H9 (cell line): Measurements from ENCODE around the gene FMO5. TPM values are rescaled to one million over a fixed set of nuclear protein-coding genes. Genes with fewer than 3 reads are reported as not detected.

Experiments used
- DNase-seq: peaks from one replicate; pipeline ENCODE4 v3.0.0-alpha.2; 2017
- H2AFZ ChIP-seq: one replicate; pipeline ENCODE4 v1.6.1; 2013; ENCODE audit warnings: mild to moderate bottlenecking, low read length, control low read depth, moderate library complexity
- H2AK5ac ChIP-seq: 2 replicates; pipeline ENCODE4 v1.6.1; 2013; ENCODE audit warnings: low read length, control low read depth, mixed read lengths; ENCODE audit not compliant: insufficient read length
- H2BK120ac ChIP-seq: one replicate; pipeline ENCODE4 v1.6.1; 2013; ENCODE audit warnings: low read depth, mild to moderate bottlenecking, low read length, control low read depth, inconsistent platforms; ENCODE audit not compliant: poor library complexity, severe bottlenecking
- H2BK12ac ChIP-seq: 2 replicates; pipeline ENCODE4 v1.6.1; 2013; ENCODE audit warnings: low read length, control low read depth, mixed read lengths, low read depth; ENCODE audit not compliant: insufficient read length
- H2BK15ac ChIP-seq: 2 replicates; pipeline ENCODE4 v1.6.1; 2013; ENCODE audit warnings: low read depth, low read length, control low read depth
- H2BK20ac ChIP-seq: one replicate; pipeline ENCODE4 v1.6.1; 2013; ENCODE audit warnings: low read depth, mild to moderate bottlenecking, low read length, control low read depth, inconsistent platforms; ENCODE audit not compliant: poor library complexity, severe bottlenecking
- H2BK5ac ChIP-seq: 2 replicates; pipeline ENCODE4 v1.6.1; 2013; ENCODE audit warnings: low read length, control low read depth, mixed read lengths; ENCODE audit not compliant: insufficient read length
- H3K14ac ChIP-seq: 2 replicates; pipeline ENCODE4 v1.6.1; 2013; ENCODE audit warnings: low read length, control low read depth; ENCODE audit not compliant: insufficient read depth
- H3K18ac ChIP-seq: 2 replicates; pipeline ENCODE4 v1.6.1; 2013; ENCODE audit warnings: low read depth, mild to moderate bottlenecking, mixed read lengths, low read length, control low read depth; ENCODE audit not compliant: insufficient read length
- H3K23ac ChIP-seq: 2 replicates; pipeline ENCODE4 v1.6.1; 2013; ENCODE audit warnings: low read length, control low read depth, mixed read lengths, low read depth; ENCODE audit not compliant: insufficient read length
- H3K23me2 ChIP-seq: 2 replicates; pipeline ENCODE4 v1.6.1; 2013; ENCODE audit warnings: low read depth, mild to moderate bottlenecking, mixed read lengths, low read length, control low read depth; ENCODE audit not compliant: insufficient read length, poor library complexity, severe bottlenecking
- H3K27ac ChIP-seq: 2 replicates; pipeline ENCODE4 v1.5.1; 2013; ENCODE audit warnings: low read length, control low read depth, mixed read lengths, low read depth; ENCODE audit not compliant: insufficient read length
- H3K27me3 ChIP-seq: 2 replicates; pipeline ENCODE4 v1.6.1; 2013; ENCODE audit warnings: low read length, control low read depth, inconsistent platforms; ENCODE audit not compliant: insufficient read depth
- H3K4ac ChIP-seq: 2 replicates; pipeline ENCODE4 v1.6.1; 2013; ENCODE audit warnings: low read depth, mild to moderate bottlenecking, control low read depth, inconsistent platforms, low read length, moderate library complexity
- H3K4me1 ChIP-seq: 2 replicates; pipeline ENCODE4 v1.6.1; 2013; ENCODE audit warnings: low read length, control low read depth, inconsistent platforms; ENCODE audit not compliant: insufficient read depth
- H3K4me2 ChIP-seq: 2 replicates; pipeline ENCODE4 v1.6.1; 2013; ENCODE audit warnings: low read length, control low read depth, mixed read lengths; ENCODE audit not compliant: insufficient read length, insufficient read depth
- H3K56ac ChIP-seq: 2 replicates; pipeline ENCODE4 v1.6.1; 2013; ENCODE audit warnings: low read depth, mild to moderate bottlenecking, mixed read lengths, low read length, control low read depth; ENCODE audit not compliant: insufficient read length
- H3K79me1 ChIP-seq: 2 replicates; pipeline ENCODE4 v1.6.1; 2013; ENCODE audit warnings: low read depth, mild to moderate bottlenecking, moderate library complexity, low read length, control low read depth, inconsistent platforms; ENCODE audit not compliant: insufficient read depth, poor library complexity, severe bottlenecking
- H3K79me2 ChIP-seq: 2 replicates; pipeline ENCODE4 v1.6.1; 2013; ENCODE audit warnings: low read length, control low read depth, inconsistent platforms; ENCODE audit not compliant: insufficient read depth
- H3K9ac ChIP-seq: 2 replicates; pipeline ENCODE4 v1.6.1; 2013; ENCODE audit warnings: low read length, control low read depth, mixed read lengths; ENCODE audit not compliant: insufficient read length; ENCODE audit errors: extremely low read depth
- H3K9me3 ChIP-seq: one replicate; pipeline ENCODE4 v1.6.1; 2013; ENCODE audit warnings: low read depth, low read length, inconsistent platforms; ENCODE audit not compliant: control insufficient read depth
- H3T11ph ChIP-seq: one replicate; pipeline ENCODE4 v1.6.1; 2013; ENCODE audit warnings: mild to moderate bottlenecking, low read length, control low read depth, inconsistent platforms
- H4K20me1 ChIP-seq: one replicate; pipeline ENCODE4 v1.6.1; 2013; ENCODE audit not compliant: control insufficient read depth, insufficient read length, insufficient read depth
- H4K5ac ChIP-seq: 2 replicates; pipeline ENCODE4 v1.6.1; 2013; ENCODE audit warnings: low read depth, mild to moderate bottlenecking, mixed read lengths, low read length, control low read depth; ENCODE audit not compliant: insufficient read length
- H4K8ac ChIP-seq: replicated peaks from 2 replicates; pipeline ENCODE4 v1.6.1; 2013; ENCODE audit warnings: low read length, control low read depth, mixed read lengths, low read depth; ENCODE audit not compliant: insufficient read length
- H4K91ac ChIP-seq: 2 replicates; pipeline ENCODE4 v1.6.1; 2013; ENCODE audit warnings: low read depth, mild to moderate bottlenecking, moderate library complexity, mixed read lengths, low read length, control low read depth; ENCODE audit not compliant: insufficient read length
- H3K27ac Mint-ChIP-seq, 3 experiments: 2 replicates in 2 of 3; 3 replicates in 1 of 3; pipeline ENCODE4 v1.8.0; 2020 to 2021; ENCODE audit warnings: mixed read lengths in 3 of 3, mild to moderate bottlenecking in 1 of 3, moderate library complexity in 1 of 3
- H3K27me3 Mint-ChIP-seq: 2 replicates; pipeline ENCODE4 v1.8.0; 2021; ENCODE audit warnings: low read depth, mild to moderate bottlenecking, moderate library complexity, mixed read lengths
- H3K36me3 Mint-ChIP-seq, 3 experiments: 2 replicates in 2 of 3; 3 replicates in 1 of 3; pipeline ENCODE4 v1.8.0; 2020 to 2021; ENCODE audit warnings: low read depth in 3 of 3, mixed read lengths in 3 of 3; ENCODE audit not compliant: insufficient read depth in 1 of 3
- H3K4me1 Mint-ChIP-seq, 2 experiments: 2 replicates each; pipeline ENCODE4 v1.8.0; 2020; ENCODE audit warnings: mixed read lengths in 2 of 2
- H3K4me3 Mint-ChIP-seq, 2 experiments: 2 replicates in 1 of 2; 3 replicates in 1 of 2; pipeline ENCODE4 v1.8.0; 2020 to 2021; ENCODE audit warnings: mild to moderate bottlenecking in 2 of 2, mixed read lengths in 2 of 2, moderate library complexity in 1 of 2
- H3K9me3 Mint-ChIP-seq, 2 experiments: 2 replicates in 1 of 2; 3 replicates in 1 of 2; pipeline ENCODE4 v1.8.0; 2020; ENCODE audit warnings: mild to moderate bottlenecking in 2 of 2, mixed read lengths in 2 of 2, moderate library complexity in 1 of 2
- WGBS: extraction: QIAGEN DNeasy Blood & Tissue Kit; methylation state at CpG from one replicate; pipeline ENCODE4 v1.1.7; 2013; ENCODE audit warnings: missing lambda C conversion rate, low lambda C conversion rate, mixed read lengths; ENCODE audit not compliant: insufficient read length; ENCODE audit errors: extremely low coverage; 5-methylcytosine and 5-hydroxymethylcytosine counted together
- total RNA-seq: library from RNA; stranded (reverse); gene quantifications from 2 replicates; pipeline ENCODE4 v1.2.1, GENCODE V29; 2021
- TF ChIP-seq, protein P1 (sequence below): fragments of 200-600 bp; sonication (generic); conservative IDR thresholded peaks from 3 replicates; pipeline ENCODE4 v1.8.0; 2021; ENCODE audit warnings: antibody characterized with exemption, mild to moderate bottlenecking

Gene FMO5
- total RNA-seq, 1 experiment from 2014 or later = 0.61 TPM

DNA sequence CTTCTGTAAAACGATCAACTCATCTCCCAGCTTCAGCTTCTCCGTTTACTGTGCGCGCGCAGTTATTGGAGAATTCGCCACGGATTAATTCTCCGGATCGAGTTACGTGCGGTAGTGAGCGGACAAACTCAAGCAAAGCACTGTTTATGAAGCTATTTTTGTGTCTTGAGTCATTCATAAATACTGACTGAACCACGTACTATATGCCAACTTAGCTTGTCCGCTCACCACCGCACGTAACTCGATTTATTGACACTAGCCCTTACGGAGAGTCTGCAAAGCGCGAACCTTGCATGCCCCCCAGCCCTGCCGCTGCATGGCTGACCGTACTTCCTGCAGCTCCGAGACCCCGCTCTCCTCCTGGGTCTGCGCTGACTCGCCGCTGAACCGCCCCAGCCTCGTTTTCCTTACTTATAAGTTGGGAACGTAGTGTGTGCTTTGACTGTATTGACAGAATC is 18.1 kb upstream of the FMO5 start:
- H3K56ac ChIP-seq = no peak overlapping the region
- DNase-seq = no peak
- WGBS = no CpG with 5 or more reads among the region's 30 CpGs
- no peaks in the 10 kb centered on the region for H3K9me3 Mint-ChIP-seq
- H2AFZ ChIP-seq = no peak overlapping the region
- no peaks in the 10 kb centered on the region for H3K27me3 ChIP-seq
- no peak overlapping the region for H4K5ac ChIP-seq
- no peak overlapping the region for H2AK5ac ChIP-seq
- no peak overlapping the region for H3K27ac ChIP-seq
- no peak overlapping the region for H3T11ph ChIP-seq
- no peak overlapping the region for H2BK5ac ChIP-seq
- H2BK12ac ChIP-seq = no peak overlapping the region
- H3K4me3 Mint-ChIP-seq = peak overlapping the region; percentile 90 to 91
- H2BK15ac ChIP-seq = no peak overlapping the region
- no peaks in the 10 kb centered on the region for H3K9me3 ChIP-seq
- no peaks in the 10 kb centered on the region for H3K27me3 Mint-ChIP-seq
- peak overlapping the region; percentile 62; the same call in 1 of the 2 replicates for H3K14ac ChIP-seq
- peaks cover 3% of the 10 kb centered on the region for H4K20me1 ChIP-seq
- no peak overlapping the region for H4K91ac ChIP-seq
- H3K23me2 ChIP-seq = peaks cover 4% of the 10 kb centered on the region
- no peak overlapping the region for H2BK120ac ChIP-seq
- no peak overlapping the region for H3K4ac ChIP-seq
- peak overlapping the region; percentile 55 for H3K23ac ChIP-seq
- H3K4me1 Mint-ChIP-seq = peaks cover 47 to 55% of the 10 kb centered on the region in 2 experiments
- peak overlapping the region; percentile 62 for H3K9ac ChIP-seq
- peaks cover 0 to 4% (median 1%) of the 10 kb centered on the region in 3 experiments; a peak in 2 of 7 replicates for H3K36me3 Mint-ChIP-seq
- peaks cover 4% of the 10 kb centered on the region for H3K79me1 ChIP-seq
- H4K8ac ChIP-seq = no peak overlapping the region
- H3K4me1 ChIP-seq = peaks cover 15% of the 10 kb centered on the region
- peak overlapping the region; percentile 90 for H3K4me2 ChIP-seq
- TF ChIP-seq, protein P1, sequence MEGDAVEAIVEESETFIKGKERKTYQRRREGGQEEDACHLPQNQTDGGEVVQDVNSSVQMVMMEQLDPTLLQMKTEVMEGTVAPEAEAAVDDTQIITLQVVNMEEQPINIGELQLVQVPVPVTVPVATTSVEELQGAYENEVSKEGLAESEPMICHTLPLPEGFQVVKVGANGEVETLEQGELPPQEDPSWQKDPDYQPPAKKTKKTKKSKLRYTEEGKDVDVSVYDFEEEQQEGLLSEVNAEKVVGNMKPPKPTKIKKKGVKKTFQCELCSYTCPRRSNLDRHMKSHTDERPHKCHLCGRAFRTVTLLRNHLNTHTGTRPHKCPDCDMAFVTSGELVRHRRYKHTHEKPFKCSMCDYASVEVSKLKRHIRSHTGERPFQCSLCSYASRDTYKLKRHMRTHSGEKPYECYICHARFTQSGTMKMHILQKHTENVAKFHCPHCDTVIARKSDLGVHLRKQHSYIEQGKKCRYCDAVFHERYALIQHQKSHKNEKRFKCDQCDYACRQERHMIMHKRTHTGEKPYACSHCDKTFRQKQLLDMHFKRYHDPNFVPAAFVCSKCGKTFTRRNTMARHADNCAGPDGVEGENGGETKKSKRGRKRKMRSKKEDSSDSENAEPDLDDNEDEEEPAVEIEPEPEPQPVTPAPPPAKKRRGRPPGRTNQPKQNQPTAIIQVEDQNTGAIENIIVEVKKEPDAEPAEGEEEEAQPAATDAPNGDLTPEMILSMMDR = no peak
- peak overlapping the region in 2 of 3 experiments; percentile 28 to 96; a peak in 4 of 7 replicates for H3K27ac Mint-ChIP-seq
- H3K79me2 ChIP-seq = peaks cover 20% of the 10 kb centered on the region; the same call in 1 of the 2 replicates
- no peak overlapping the region for H2BK20ac ChIP-seq
- peak overlapping the region; percentile 61 for H3K18ac ChIP-seq
